C4-2B (cell line): ENCODE results near the gene EXD3.

ENCODE experiments used
- CTCF ChIP-seq: fragments of 450-650 bp; conservative IDR thresholded peaks from 2 replicates; pipeline ENCODE4 v1.5.1; 2017; ENCODE audit warnings: mild to moderate bottlenecking
- ZFX ChIP-seq: fragments of 450-650 bp; IDR thresholded peaks from 2 replicates; pipeline ENCODE4 v1.6.1; 2017

GRCh38 chr9:137465720-137466388 lies 42.9 kb upstream of the EXD3 start:
- TF ChIP-seq CTCF (no peak), ZFX (no peak)
